HG03108 (cell line): ENCODE data around the gene FOXP2.
"Not testable (repeated sequence)": the region's sequence is repeated elsewhere in the genome, so short reads cannot be mapped to it uniquely, and the experiment has no call there.

ENCODE experiments used
- ATAC-seq: cut with Tn5 transposase; IDR thresholded peaks from one replicate; pipeline ENCODE4 v1.9.1; 2021; ENCODE audit warnings: moderate library complexity; ENCODE audit not compliant: unreplicated experiment

FOXP2 gene

DNA sequence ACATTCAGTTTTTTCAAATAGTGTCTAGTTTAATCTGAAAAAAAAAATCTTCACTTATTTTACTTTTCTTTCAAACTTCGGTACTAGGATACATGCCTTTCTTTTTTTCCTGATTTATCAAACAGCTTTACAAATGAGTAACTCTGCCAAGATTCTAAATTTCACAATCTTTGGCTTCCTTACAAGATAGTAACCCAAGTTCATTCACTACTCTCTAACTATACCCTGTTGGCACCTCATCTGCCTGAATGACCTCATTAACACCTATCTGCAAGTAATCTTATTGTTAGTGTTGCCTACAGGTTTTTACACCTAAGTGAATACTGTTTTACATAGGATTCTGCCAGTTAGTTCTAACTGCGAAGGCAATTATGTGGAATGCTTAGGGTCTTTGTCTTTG lies 159.8 kb downstream of the FOXP2 start:
- ATAC-seq: no peak

- ATAC-seq: no peak
These were observed 160.5 kb downstream of the FOXP2 start for GRCh38 chr7:114575098-114575497.

DNA sequence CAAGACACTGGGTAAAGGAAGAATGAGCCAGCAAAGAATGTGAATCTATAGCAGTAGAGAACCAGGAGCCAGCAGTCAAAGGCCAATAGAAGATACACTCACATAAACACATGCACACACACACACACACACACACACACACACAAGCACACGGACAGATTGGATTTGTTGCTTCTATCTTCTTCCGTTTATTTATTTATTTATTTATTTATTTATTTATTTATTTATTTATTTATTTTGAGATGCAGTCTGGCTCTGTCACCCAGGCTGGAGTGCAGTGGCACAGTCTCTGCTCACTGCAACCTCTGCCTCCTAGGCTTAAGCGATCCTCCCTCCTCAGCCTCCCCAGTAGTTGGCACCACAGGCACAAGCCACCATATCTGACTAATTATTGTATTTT lies 166.3 kb downstream of the FOXP2 start:
- ATAC-seq: not testable (repeated sequence)

- ATAC-seq: no peak
These were observed 173.9 kb downstream of the FOXP2 start for GRCh38 chr7:114588506-114588905.

DNA sequence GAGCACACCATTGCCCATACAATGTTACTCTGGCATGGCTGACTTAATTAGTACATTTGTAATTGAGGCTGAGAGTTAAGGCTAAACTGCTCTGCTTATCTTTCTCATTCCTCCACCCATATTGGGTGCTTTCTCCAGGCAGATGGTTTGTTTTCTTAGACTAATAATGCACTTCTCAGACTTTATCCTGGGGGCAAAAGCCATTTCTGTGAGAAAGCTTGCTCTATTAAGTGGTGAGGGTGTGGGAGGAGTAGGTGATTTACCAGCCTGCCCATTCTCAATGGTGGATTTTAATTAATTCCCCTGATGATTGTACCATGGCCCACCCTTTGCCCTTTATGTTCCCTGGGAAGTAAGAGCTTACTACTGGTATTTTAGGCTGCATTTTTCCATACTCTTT lies 174.8 kb downstream of the FOXP2 start:
- no peak for ATAC-seq

DNA sequence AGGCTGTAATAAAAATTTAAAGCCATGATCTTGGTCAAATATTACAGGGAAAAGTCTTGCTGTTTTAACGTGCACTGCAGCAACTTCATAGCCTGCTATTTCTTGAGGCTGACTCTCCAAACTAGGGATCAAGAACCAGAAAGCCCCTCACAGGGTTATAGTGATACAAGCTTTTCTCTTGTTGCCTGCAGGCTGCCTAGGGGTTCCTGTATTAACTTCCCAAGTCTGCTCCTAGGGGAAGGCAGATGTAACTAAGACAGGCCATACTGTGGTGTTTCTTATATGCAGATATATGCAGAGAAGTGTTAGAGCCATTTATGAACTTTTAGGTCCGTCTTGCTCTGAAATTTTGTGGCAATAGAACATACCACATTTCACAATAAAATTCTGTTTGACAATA lies 175.7 kb downstream of the FOXP2 start:
- ATAC-seq: no peak

DNA sequence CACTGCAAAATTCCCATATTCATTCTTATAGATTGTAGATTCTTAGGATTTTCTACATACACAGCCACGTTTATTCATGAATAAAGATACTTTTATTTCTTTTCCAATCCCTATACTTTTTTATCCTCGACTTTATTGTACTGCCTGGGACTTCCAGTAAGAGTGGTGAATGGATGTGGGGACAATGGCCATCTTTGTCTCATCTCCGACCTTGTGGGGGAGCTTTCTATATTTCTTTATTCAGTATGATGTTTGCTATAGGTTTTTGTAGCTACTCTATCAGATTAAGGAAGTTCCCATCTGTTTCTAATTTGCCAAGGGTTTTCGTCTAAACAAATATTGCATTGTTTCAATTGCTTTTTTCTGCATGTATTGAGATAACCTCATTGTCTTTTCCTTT lies 184.3 kb downstream of the FOXP2 start:
- ATAC-seq: no peak

- ATAC-seq: no peak
These were observed 191.5 kb downstream of the FOXP2 start for GRCh38 chr7:114606100-114606499.

DNA sequence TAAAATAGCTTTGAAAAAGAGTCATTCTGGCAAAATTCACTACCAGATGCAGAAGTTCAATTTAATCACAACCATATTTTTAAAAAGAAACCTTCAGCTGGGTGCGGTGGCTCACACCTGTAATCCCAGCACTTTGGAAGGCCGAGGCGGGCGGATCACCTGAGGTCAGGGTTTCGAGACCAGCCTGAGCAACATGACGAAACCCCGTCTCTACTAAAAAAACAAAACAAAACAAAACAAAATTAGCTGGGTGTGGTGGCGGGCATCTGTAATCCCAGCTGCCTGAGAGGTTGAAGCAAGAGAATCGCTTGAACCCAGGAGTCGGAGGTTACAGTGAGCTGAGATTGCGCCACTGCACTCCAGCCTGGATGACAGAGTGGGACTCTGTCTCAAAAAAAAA lies 194.2 kb downstream of the FOXP2 start:
- ATAC-seq: not testable (repeated sequence)

- ATAC-seq: no peak
These were observed 205.6 kb downstream of the FOXP2 start for GRCh38 chr7:114620208-114620607.

- ATAC-seq: no peak
These were observed 207.6 kb downstream of the FOXP2 start for GRCh38 chr7:114622221-114622620.

- ATAC-seq: no peak
These were observed 208.5 kb downstream of the FOXP2 start for GRCh38 chr7:114623146-114623545.

- no peak for ATAC-seq
These were observed 212.6 kb downstream of the FOXP2 start for GRCh38 chr7:114627231-114627630.

GRCh38 chr7:114628362-114628761 lies 213.7 kb downstream of the FOXP2 start:
- ATAC-seq: no peak

DNA sequence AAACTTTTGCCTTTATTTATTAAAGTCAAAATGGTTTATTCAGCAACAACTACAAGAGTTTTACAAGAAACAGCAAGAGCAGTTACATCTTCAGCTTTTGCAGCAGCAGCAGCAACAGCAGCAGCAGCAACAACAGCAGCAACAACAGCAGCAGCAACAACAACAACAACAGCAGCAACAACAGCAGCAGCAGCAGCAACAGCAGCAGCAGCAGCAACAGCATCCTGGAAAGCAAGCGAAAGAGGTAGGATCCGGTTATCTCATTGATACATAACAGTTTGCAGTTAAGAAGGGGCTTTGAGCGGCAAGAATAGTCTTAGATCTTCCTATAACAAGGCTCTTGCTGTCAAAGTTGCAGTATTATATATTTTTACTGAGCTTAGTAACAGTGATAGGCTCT lies 215.1 kb downstream of the FOXP2 start:
- ATAC-seq: no peak

- no peak for ATAC-seq
These were observed 215.8 kb downstream of the FOXP2 start for GRCh38 chr7:114630201-114630990.

DNA sequence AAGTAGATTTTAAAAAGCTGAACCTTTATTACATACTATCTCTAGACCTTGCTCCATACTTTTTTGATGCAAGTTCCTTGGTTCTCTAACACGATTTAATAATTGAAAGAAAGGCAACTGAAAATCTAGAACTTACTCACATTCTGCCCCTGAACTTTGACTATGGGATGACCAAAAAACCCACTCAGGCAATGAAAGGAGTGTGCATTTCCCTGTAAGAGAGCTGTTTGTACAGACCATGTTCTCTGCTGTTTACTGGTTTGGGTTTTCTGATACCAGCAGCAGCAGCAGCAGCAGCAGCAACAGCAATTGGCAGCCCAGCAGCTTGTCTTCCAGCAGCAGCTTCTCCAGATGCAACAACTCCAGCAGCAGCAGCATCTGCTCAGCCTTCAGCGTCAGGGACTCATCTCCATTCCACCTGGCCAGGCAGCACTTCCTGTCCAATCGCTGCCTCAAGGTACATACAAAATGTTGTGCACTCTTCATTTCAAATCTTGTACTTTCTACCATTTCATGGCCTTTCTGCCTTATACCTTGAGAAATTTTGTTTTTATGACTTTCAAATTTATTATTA lies 216.7 kb downstream of the FOXP2 start:
- no peak for ATAC-seq

DNA sequence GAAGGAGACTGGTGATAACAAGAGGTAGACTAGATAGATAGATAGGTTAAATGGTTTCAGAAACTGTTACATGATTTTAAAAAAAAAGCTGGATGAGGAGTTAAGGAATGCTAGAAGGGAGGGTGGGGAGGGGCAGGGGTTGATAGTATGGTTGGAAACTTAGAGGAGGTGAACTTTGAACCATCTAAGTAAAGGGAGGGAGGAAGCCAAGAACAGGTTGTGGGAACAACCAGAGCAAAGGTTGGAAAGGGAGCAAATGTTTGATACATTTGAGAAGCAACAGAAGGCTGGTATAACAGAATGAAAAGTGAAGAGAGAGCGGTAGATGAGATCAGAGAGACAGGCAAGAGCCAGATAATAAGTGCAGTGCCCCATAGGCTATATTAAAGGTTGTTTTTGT lies 224.8 kb downstream of the FOXP2 start:
- ATAC-seq: no peak

GRCh38 chr7:114644455-114644854 lies 229.8 kb downstream of the FOXP2 start:
- ATAC-seq: no peak

GRCh38 chr7:114645451-114645850 lies 230.8 kb downstream of the FOXP2 start:
- ATAC-seq: no peak

DNA sequence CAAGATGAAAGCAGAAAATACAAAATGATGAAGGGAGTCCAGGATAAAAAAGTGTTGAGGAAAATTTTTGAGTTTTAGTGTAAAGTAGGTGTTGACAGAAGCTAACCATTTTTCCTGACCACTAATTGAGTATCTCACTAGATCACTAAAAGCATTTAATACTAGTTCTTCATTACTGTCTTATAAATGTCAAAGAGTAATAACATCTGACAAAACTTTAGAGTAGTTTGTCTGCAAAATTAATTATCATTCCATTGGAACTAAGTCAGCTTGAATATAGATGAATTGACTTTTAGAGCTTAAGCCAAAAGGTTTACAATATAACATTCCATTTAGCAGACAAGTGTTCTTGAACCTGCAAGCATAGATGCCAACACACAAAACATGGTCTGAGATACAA lies 232.9 kb downstream of the FOXP2 start:
- ATAC-seq: no peak

- no peak for ATAC-seq
These were observed 233.5 kb downstream of the FOXP2 start for GRCh38 chr7:114648117-114648516.

DNA sequence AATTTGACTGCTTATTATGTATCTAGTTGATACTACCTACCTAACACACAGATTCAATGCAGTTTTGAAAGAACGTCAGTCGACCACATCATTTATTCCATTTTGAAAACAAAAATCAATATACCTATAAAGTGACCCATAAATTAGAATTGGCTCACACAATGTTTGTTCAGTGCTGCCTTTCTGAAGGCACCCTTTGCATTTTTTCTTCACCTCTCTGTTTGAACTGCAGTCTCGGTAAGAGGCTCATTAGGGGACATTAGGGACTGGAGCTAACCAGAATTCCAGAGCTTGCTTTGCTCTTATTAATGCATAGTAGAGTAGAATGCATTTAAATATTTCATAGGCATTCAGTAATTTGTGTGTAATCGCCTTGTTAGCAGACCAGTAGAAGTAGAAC lies 234.1 kb downstream of the FOXP2 start:
- no peak for ATAC-seq
